HG03039 (cell line): ENCODE data around the gene PDE7B.

Source experiments
- ATAC-seq: cut with Tn5 transposase; IDR thresholded peaks from one replicate; pipeline ENCODE4 v1.9.1; 2021; ENCODE audit warnings: mild to moderate bottlenecking, moderate library complexity; ENCODE audit not compliant: unreplicated experiment

PDE7B gene

DNA sequence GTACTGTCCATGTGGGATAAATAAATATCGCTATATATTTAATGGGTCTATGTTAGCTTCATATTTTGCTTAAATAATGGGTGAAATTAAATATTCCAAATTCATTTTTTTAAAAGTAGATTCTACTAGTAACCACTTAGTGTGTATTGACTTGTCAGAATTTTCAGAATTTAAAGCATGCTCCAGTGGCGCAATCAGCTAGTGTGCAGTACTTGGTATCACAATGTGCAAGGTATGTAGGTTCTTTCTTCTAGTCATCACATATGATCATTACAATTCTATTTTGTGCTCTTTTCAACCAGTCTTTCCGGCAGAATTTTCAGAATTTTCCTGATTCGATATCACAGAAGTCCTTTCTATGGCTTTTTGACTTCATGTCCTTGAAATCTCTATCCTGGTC lies 32.6 kb downstream of the PDE7B start:
- ATAC-seq: no peak

- no peak for ATAC-seq
Measured at GRCh38 chr6:135887069-135887468, 35.6 kb downstream of the PDE7B start.

- no peak for ATAC-seq
Measured at GRCh38 chr6:135888818-135889217, 37.3 kb downstream of the PDE7B start.

- no peak for ATAC-seq
Measured at GRCh38 chr6:135890876-135891275, 39.4 kb downstream of the PDE7B start.

DNA sequence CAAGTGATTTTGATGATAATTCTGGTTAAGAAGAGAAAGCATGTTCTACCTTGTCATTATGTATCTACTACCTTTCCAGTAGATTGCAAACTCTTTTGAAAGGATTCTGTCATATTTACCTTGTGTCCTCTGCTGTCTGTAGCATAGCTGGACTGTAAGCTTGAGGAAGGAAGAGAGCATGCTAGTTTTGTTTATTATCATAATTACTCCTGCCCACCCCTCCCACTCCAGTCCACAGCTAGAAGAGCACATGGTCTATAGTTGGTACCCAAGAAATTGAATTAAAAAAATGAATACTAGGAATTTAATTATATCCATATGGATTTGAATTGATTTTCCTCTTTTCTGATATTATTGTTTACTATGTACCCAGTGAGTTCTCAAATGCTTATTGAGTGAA lies 40.2 kb downstream of the PDE7B start:
- no peak for ATAC-seq

DNA sequence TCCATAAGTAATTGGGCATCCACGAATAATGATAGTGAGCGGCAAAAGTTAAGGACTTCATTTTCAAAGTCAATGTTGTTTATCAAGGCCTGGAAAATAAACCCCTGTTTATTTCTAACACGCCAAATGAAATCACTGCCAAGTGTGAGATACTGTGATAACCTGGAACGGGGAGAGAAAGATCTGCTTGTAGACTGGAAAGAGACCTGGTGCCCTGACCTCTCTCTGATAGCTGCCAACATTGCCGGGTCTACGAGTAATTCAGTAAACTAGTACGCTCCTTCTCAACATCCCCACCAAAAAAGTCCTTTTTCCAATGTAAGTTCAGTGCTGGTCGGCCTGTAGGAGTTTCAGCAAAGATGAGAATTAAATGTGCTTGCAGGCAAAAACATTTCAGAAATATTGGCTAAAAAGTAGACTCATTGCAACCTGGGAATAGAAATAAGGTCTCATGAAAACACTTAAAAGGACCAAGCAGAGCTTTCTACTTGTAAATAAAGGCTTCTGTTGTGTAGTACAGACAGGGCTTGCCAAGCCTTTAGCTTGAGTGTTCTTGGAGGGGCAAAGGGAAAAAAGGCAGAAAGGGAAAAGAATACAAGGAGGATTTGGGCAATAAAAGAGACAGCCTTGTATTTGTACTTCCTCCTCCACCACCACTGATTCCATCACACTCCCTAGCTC lies 43.9 kb downstream of the PDE7B start:
- ATAC-seq: no peak

- no peak for ATAC-seq
Measured at GRCh38 chr6:135897087-135897486, 45.6 kb downstream of the PDE7B start.

DNA sequence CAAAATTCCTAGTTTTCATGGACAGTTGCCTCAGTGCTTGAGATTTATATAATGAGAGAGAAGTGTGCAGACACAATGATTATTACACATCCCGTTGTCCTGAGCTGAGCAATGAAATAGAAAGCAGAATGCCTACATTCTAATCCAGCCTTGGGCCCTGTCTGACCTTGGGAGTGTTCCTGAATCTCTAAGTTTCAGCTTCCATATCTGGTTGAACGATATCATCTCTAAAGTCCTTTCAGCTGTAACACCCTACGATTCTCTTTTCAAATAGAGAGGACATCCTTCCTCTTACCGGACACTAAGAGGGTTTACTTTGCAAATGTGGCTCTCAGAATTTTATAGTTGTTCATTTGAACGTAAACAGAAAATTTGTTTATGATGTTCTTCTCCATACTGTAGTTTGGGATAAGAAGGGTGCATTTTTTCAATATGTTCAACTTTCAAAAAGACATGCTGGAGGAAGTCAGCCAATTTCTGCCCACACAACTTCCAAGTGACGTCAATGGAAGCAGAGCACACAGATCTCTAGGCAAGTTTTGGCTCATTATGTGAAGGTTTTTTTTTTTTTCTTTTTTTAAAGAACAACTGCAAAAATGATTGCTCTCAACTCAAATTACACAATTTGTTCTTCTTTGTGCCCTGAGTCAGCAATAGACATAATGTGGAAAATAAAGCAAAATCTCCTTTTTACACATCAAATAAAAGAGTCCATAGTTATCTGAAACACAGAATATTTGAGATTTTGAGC lies 50.4 kb downstream of the PDE7B start:
- ATAC-seq: no peak

DNA sequence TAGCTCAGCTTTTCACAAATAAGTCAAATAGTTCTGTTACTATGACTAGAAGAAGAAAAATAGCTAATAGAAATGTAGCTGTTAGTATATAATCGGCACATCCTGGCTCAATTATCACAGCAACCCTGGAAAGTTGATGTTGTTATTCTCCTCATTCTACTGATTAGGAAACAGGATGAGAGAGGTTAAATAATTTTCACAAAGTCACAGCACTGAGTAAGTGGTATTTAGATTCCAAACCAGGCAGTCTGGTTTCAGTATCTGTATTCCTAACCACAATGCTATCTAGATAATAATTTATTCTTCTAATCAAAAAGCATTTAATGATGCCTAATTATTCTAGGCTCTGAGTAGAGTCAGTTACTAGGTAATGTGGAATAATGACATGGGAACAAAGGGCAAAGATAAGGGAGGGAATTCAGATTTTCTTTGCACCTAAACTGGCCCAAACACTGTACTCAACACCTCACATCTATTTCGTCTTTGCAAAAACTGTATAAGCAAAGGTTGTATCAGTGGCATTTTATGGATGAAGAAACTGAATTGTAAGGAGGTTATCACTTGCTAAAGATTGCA lies 51.3 kb downstream of the PDE7B start:
- ATAC-seq: no peak

DNA sequence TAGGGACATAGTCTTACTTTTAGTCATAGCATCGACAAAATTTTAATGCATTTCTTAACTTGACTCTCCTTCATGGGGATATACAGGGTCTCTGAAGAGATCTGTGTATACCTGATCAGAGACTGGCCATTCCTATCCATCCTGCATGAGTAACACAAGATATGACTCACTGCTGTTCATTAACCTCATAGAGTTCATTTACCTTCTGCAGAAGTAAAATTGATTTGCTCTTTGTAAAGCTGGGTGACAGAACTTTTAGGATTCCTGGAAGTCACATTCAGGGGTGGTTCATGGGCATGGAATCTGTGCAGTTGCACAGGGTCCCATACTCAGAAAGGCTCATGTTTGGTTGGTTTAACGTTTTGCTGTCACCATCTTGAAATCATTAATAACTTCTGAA lies 53.2 kb downstream of the PDE7B start:
- no peak for ATAC-seq

GRCh38 chr6:135905604-135906300 lies 54.3 kb downstream of the PDE7B start:
- no peak for ATAC-seq

DNA sequence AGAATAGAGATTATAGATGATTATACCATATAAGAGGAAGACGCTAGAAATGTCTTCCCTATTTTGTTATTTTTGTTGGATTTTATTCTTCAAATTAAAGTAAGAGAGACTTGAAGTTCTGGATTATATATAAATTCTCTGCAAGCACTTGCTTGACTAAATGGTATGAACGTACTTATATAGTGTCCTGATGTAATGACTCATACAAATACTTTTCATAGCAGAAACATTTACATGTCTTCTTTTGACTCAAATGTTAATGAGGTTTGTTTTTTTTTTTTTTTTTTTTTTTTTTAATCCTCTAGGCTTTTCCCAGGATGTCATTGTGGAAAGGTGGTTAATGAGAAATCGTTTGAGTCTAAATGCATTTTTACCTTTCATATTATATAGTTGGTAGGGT lies 55.0 kb downstream of the PDE7B start:
- ATAC-seq: no peak

- ATAC-seq: no peak
Measured at GRCh38 chr6:135906972-135907465, 55.5 kb downstream of the PDE7B start.

DNA sequence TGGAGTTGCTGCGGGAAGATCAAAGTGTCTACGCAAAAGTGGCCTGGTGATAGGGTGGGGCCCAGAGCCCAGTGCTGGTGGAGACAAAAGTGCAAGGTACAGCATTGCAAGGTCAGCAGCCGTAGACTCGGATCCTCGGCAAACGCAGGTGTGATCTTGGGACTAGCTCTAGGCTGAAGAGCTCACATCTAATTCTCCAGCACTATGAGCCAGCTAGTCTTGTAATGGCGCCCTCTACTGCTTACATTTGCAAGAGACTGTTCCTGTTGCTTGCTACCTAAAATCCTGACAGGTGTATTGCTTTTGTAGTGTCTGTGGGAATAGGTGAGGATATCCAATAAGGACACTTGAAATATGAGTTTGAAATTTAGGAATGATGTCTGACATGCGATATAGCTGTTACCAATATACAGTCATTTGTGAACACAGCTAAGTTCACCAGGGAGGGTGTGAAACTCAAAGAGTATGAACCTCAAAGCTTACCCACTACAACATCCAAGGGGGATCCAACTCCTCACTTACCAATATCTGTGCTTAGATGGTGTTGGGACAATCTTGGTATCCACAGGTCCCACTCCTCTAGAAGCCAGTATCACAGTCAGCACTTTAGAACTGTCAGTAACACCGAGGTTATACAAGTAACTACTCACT lies 58.4 kb downstream of the PDE7B start:
- ATAC-seq: peak; percentile 83

DNA sequence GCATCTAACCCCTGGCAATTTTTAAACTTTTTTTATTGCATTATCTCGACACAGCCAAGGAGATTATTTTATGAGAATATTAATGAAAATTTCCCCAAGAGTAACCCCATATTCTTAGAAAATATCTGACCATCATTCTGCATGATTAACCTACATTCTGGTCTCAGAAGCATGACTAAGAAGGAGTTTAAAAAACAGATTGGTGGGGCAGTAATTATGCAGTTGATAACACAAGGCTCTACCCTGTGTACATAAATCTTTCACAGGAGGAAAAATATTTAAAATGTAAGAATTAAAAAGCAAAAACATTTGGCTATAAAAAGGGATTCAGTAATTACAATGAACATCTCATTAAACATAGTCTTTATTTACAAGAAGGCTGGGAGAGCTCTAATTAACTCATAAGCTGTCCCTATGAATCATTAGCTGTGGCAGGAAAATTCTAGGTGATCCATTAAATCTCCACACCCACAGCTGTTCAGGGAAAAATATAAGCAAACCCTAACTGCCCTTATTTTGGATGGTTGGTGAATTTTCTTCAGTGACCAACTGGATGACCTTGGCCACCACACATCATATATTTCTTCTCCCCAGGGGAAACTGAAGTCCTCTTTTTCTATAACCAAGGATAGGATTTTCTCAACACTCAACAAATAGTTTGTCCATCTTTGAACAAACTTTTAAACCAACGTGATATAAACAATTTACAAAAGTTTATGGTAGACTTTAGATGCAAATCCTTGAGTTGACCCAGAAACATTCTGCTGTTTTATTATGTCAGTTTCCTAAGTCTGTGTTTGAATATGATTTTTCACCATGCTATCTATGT lies 59.5 kb downstream of the PDE7B start:
- no peak for ATAC-seq

GRCh38 chr6:135913785-135914184 lies 62.3 kb downstream of the PDE7B start:
- no peak for ATAC-seq

DNA sequence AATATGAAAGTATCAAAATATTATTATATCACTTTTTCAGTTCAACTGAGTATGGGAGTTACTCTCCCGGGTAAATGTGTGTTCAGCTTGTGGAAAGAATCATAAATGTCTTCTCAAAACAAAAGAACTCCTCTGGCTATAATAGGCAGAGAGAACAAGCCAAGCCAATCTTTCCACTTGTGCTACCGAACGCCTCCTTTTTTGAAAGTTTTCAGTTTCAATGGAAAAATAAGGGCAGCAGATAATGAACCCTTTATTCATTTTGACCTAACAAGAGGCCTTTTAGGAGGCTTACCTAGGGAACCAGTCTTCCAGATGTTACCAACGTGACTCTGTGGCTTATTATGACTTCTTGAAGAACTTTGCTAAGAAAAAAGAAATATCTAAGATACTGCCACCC lies 67.5 kb downstream of the PDE7B start:
- ATAC-seq: no peak

DNA sequence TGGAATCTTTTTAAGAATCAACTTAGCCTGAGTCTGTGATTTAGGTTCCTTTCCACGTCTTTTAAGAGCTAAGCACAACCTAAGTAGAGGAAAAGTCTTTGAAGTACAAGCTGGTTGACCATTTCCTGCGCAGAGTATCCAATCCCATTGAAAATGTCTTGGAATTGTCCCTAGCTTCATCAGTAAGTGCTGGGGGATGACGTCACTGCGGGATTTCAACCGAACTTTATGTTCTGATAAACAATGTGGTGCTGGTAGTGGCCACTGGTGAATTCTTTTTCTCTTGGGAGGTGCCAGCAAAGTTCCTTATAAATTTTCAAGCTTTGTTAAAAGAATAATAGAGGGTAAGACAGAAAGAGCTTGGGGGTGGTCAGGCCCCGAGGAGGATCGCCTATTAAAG lies 69.2 kb downstream of the PDE7B start:
- no peak for ATAC-seq

DNA sequence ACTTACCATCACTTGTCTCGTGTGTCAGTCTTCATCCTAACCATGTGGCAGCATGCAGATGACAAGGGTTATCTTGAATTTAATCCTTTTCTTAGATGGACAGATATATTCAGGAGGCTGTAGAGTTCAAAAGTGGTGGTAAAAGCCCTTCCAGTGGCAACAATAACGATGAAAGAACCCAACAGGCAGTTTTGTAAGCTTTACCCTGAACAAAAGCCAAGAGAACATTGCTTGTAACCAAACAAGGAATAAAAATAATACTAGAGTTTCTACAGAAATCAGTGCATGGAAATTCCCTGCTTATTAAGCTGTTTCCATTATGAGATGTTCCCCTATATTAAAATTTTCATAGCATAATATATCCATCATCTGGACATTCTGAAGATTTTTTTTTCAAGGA lies 69.7 kb downstream of the PDE7B start:
- no peak for ATAC-seq

DNA sequence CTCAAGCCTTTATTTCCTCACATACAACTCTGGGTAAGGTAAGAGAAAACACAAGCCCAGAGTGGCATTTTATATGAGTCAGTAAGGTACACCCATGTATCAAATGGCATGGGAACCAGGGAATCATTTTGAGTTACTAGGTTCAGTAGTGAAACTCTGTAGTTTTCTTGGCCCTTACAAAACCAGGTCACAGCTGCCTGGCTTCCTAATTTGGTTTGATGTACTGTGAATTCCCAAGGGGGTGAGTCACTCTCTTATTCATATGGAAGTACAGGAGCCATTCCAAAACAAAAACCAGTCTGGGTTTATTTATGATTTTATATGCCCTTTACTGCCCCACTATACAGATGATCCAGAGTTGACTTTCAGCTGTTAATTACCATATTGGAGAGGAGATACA lies 70.7 kb downstream of the PDE7B start:
- no peak for ATAC-seq
